ENCODE measurements around the gene ATP2C2.

ATP2C2 gene

GRCh38 chr16:84503751-84504395 is 135.5 kb downstream of the ATP2C2 start:
- H3K4me1 Mint-ChIP-seq, result peaks cover 58% of the 10 kb centered on the region
- DNase-seq, result no peak
- no peak overlapping the region for H3K27ac Mint-ChIP-seq
- H3K9me3 Mint-ChIP-seq, result no peaks in the 10 kb centered on the region
- CTCF ChIA-PET, result interaction anchor here (1.9 kb wide), 1 partner anchor 119 kb away, joined by 6 read pairs; no protein-coding TSS in a partner anchor
- peaks cover 3% of the 10 kb centered on the region for H3K27me3 Mint-ChIP-seq
- H3K4me3 Mint-ChIP-seq, result peak overlapping the region; percentile 81
- H3K36me3 Mint-ChIP-seq, result peaks cover 15% of the 10 kb centered on the region

GRCh38 chr16:84504420-84505248 is 136.3 kb downstream of the ATP2C2 start, which contains the start of gene MEAK7:
Gene MEAK7 (minus strand): TSS chr16:84504659. CDS start chr16:84498086, 6,573 bp downstream.
- Mint-ChIP-seq H3K27me3 (peaks cover 5% of the 10 kb centered on the region), H3K9me3 (no peaks in the 10 kb centered on the region), H3K4me1 (peaks cover 66% of the 10 kb centered on the region), H3K27ac (peak within 1 kb of the TSS; percentile 79), H3K4me3 (peak within 1 kb of the TSS; percentile 81), H3K36me3 (peaks cover 16% of the 10 kb centered on the region)
- CTCF ChIA-PET, result interaction anchor here (0.9 to 4.3 kb wide), 6 partner anchors 11 to 548 kb away, joined by 3 to 32 read pairs (median 7); no protein-coding TSS in a partner anchor
- DNase-seq, result peak; percentile 98

GRCh38 chr16:84505249-84506187 is 137.2 kb downstream of the ATP2C2 start:
- peaks cover 15% of the 10 kb centered on the region for H3K36me3 Mint-ChIP-seq
- CTCF ChIA-PET, result interaction anchor here (0.6 to 4.3 kb wide), 28 partner anchors 9 to 549 kb away, joined by 3 to 32 read pairs (median 3); no protein-coding TSS in a partner anchor
- peak overlapping the region; percentile 79 for H3K27ac Mint-ChIP-seq
- DNase-seq, result peak; percentile 21
- H3K4me3 Mint-ChIP-seq, result peak overlapping the region; percentile 81
- H3K4me1 Mint-ChIP-seq, result peaks cover 71% of the 10 kb centered on the region
- no peaks in the 10 kb centered on the region for H3K9me3 Mint-ChIP-seq
- H3K27me3 Mint-ChIP-seq, result peaks cover 6% of the 10 kb centered on the region

GRCh38 chr16:84507011-84507982 is 139.0 kb downstream of the ATP2C2 start:
- Mint-ChIP-seq H3K9me3 (no peaks in the 10 kb centered on the region), H3K27me3 (peaks cover 10% of the 10 kb centered on the region), H3K36me3 (peaks cover 27% of the 10 kb centered on the region), H3K4me1 (peaks cover 88% of the 10 kb centered on the region), H3K4me3 (peak overlapping the region; percentile 60), H3K27ac (peak overlapping the region; percentile 79)
- CTCF ChIA-PET, result interaction anchor here (0.6 to 8.8 kb wide), 28 partner anchors 7 to 446 kb away, joined by 3 to 100 read pairs (median 4); no protein-coding TSS in a partner anchor
- DNase-seq, result peak; percentile 73

GRCh38 chr16:84508502-84508901 is 140.2 kb downstream of the ATP2C2 start:
- DNase-seq, result peak; percentile 62
- CTCF ChIA-PET, result interaction anchor here (0.7 to 8.8 kb wide), 11 partner anchors 10 to 231 kb away, joined by 3 to 100 read pairs (median 6); no protein-coding TSS in a partner anchor

GRCh38 chr16:84509032-84509950 is 141.0 kb downstream of the ATP2C2 start:
- Mint-ChIP-seq H3K27ac (peak overlapping the region; percentile 79), H3K4me3 (no peak overlapping the region), H3K4me1 (peaks cover 95% of the 10 kb centered on the region), H3K27me3 (peaks cover 10% of the 10 kb centered on the region), H3K36me3 (peaks cover 34% of the 10 kb centered on the region), H3K9me3 (no peaks in the 10 kb centered on the region)
- CTCF ChIA-PET, result interaction anchor here (0.7 to 8.8 kb wide), 10 partner anchors 11 to 229 kb away, joined by 3 to 100 read pairs (median 8); no protein-coding TSS in a partner anchor
- DNase-seq, result peak; percentile 21

More at GRCh38 chr16:84508502-84508901, 140.2 kb downstream of the ATP2C2 start:
- H3K27ac Mint-ChIP-seq, result peak overlapping the region; percentile 79
- peaks cover 30% of the 10 kb centered on the region for H3K36me3 Mint-ChIP-seq
- H3K4me1 Mint-ChIP-seq, result peaks cover 93% of the 10 kb centered on the region
- H3K4me3 Mint-ChIP-seq, result peak overlapping the region; percentile 22
- H3K27me3 Mint-ChIP-seq, result peaks cover 10% of the 10 kb centered on the region
- H3K9me3 Mint-ChIP-seq, result no peaks in the 10 kb centered on the region

GRCh38 chr16:84511180-84511800 is 143.0 kb downstream of the ATP2C2 start:
- peak; percentile 80 for DNase-seq
- Mint-ChIP-seq H3K9me3 (no peaks in the 10 kb centered on the region), H3K4me3 (no peak overlapping the region), H3K36me3 (peaks cover 37% of the 10 kb centered on the region), H3K27ac (peak overlapping the region; percentile 87), H3K4me1 (peaks cover 92% of the 10 kb centered on the region), H3K27me3 (peaks cover 7% of the 10 kb centered on the region)
- CTCF ChIA-PET, result interaction anchor here (0.7 to 8.8 kb wide), 23 partner anchors 8 to 227 kb away, joined by 3 to 100 read pairs (median 4); no protein-coding TSS in a partner anchor

GRCh38 chr16:84511831-84512230 is 143.5 kb downstream of the ATP2C2 start:
- H3K4me1 Mint-ChIP-seq, result peaks cover 92% of the 10 kb centered on the region
- CTCF ChIA-PET, result interaction anchor here (0.8 to 8.8 kb wide), 7 partner anchors 42 to 219 kb away, joined by 4 to 100 read pairs (median 6); no protein-coding TSS in a partner anchor
- peaks cover 7% of the 10 kb centered on the region for H3K27me3 Mint-ChIP-seq
- H3K9me3 Mint-ChIP-seq, result no peaks in the 10 kb centered on the region
- peak overlapping the region; percentile 87 for H3K27ac Mint-ChIP-seq
- H3K36me3 Mint-ChIP-seq, result peaks cover 42% of the 10 kb centered on the region
- H3K4me3 Mint-ChIP-seq, result no peak overlapping the region
- DNase-seq, result peak; percentile 18

GRCh38 chr16:84513123-84513522 is 144.8 kb downstream of the ATP2C2 start:
- no peak for DNase-seq
- no peaks in the 10 kb centered on the region for H3K9me3 Mint-ChIP-seq
- H3K27me3 Mint-ChIP-seq, result peaks cover 7% of the 10 kb centered on the region
- peaks cover 47% of the 10 kb centered on the region for H3K36me3 Mint-ChIP-seq
- H3K4me3 Mint-ChIP-seq, result peak overlapping the region; percentile 25
- CTCF ChIA-PET, result interaction anchor here (1.5 to 8.8 kb wide), 7 partner anchors 12 to 226 kb away, joined by 4 to 100 read pairs (median 11); no protein-coding TSS in a partner anchor
- H3K27ac Mint-ChIP-seq, result peak overlapping the region; percentile 94
- peaks cover 91% of the 10 kb centered on the region for H3K4me1 Mint-ChIP-seq

- CTCF ChIA-PET, result interaction anchor here (1.4 to 8.8 kb wide), 10 partner anchors 9 to 225 kb away, joined by 3 to 100 read pairs (median 8); no protein-coding TSS in a partner anchor
- H3K4me3 Mint-ChIP-seq, result peak overlapping the region; percentile 25
- H3K9me3 Mint-ChIP-seq, result no peaks in the 10 kb centered on the region
- peaks cover 46% of the 10 kb centered on the region for H3K36me3 Mint-ChIP-seq
- H3K4me1 Mint-ChIP-seq, result peaks cover 91% of the 10 kb centered on the region
- H3K27me3 Mint-ChIP-seq, result peaks cover 9% of the 10 kb centered on the region
- DNase-seq, result no peak
- peak overlapping the region; percentile 94 for H3K27ac Mint-ChIP-seq
These were observed 145.3 kb downstream of the ATP2C2 start for GRCh38 chr16:84513666-84514065.

Data from activated naive CD4-positive, alpha-beta T cell treated with anti-CD3 and anti-CD28 coated beads, Interleukin-2, amount 10 ng/mL, durations not matched to agents 7 days and 5 days (primary cell).